Heart left ventricle (tissue), 13 donors: ENCODE data around the gene MSANTD4.

Experiments used
- POLR2A ChIP-seq, 2 donors: fragments of 450-650 bp; IDR thresholded peaks; one replicate each; pipeline ENCODE4 v1.6.1; 2017; ENCODE audit warnings: antibody characterized with exemption in 2 of 2, mild to moderate bottlenecking in 2 of 2, moderate library complexity in 2 of 2
- TF ChIP-seq, protein P1 (sequence below), 12 donors: fragments of 200-600 bp; sonication (generic) in 4 of 12; IDR thresholded peaks; one replicate each; pipeline versions ENCODE4 v1.5.0 to v1.8.0; 2018 to 2022; ENCODE audit warnings: antibody characterized with exemption in 12 of 12, mild to moderate bottlenecking in 5 of 12
- donor health status: ischemic (EF 13 %, LVEDD 7.1; RV severe dilation, severe dysfunction).
- donor health status: DM: no; HTN: yes; CAD: no.
- donor health status: DM: no; HTN: no; CAD: no.
- donor health status: ischemic (EF 25% LVEDD 6.9; RV normal size, moderate dysfunction).
- donor health status: ischemic (EF 25% LVEDD 5.7; RV mildly dilated, moderate dysfunction).
- donor health status: ischemic (EF 35%, LVEDD 5.7; RV mildly dilated, moderate dysfunction).
- donor health status: nonischemic (EF 11% LVEDD 7.7; RV severe dilation, severe dysfunction).
- donor health status: DM: yes; HTN: yes; CAD: no.
- donor health status: PGD.
- donor health status: ischemic (EF 29% LVEDD 5.4; RV normal size, mild dysfunction).
- donor health status: nonischemic (EF 23%, LVEDD 6.1; RV moderate dilation, normal function).

DNA sequence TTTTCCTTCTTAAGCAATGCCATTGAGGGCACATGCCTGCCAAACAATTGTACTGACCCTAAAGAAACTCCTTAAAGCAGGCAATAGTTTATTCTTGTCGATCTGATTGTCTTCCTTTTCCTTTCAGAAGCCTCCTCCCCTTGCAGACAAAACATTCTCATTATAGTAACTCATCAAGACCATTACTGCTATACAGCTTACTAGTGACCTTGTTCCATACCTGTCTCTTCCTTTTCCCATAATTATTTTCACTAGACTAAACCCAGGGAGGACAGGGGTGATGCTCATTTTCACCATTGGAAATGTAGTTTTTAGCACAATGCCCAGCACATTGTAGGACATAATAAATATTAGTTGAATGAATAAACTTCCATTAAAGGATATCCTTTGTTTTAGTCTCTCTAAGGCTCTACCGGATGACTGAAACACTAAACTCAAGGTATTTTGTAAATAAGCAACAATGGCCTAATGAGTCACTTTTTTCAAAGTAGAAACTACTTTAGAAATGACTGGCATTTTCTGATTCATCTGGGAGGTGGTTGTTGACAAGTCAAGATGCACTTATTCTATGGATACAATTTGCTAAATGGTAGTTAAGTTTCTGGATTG lies 9.3 kb upstream of the MSANTD4 start:
- TF ChIP-seq, protein P1, sequence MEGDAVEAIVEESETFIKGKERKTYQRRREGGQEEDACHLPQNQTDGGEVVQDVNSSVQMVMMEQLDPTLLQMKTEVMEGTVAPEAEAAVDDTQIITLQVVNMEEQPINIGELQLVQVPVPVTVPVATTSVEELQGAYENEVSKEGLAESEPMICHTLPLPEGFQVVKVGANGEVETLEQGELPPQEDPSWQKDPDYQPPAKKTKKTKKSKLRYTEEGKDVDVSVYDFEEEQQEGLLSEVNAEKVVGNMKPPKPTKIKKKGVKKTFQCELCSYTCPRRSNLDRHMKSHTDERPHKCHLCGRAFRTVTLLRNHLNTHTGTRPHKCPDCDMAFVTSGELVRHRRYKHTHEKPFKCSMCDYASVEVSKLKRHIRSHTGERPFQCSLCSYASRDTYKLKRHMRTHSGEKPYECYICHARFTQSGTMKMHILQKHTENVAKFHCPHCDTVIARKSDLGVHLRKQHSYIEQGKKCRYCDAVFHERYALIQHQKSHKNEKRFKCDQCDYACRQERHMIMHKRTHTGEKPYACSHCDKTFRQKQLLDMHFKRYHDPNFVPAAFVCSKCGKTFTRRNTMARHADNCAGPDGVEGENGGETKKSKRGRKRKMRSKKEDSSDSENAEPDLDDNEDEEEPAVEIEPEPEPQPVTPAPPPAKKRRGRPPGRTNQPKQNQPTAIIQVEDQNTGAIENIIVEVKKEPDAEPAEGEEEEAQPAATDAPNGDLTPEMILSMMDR (IDR thresholded peaks at IDR 0.05), result no peak
- TF ChIP-seq POLR2A (IDR thresholded peaks at IDR 0.05), result no peak
